A549 (cell line): ENCODE measurements around the gene AKAP9. TPM values are rescaled to one million over a fixed set of nuclear protein-coding genes. Genes with fewer than 3 reads are reported as not detected.

Experiments
- ATAC-seq, 2 experiments: fragments of 200-7000 bp in 1 of 2; fragments of >200 bp in 1 of 2; cut with Nextera tagmentation in 1 of 2; cut with Tn5 transposase in 1 of 2; 3 replicates each; pipeline versions ENCODE4 v1.8.0 to v1.9.1; 2018 to 2020; ENCODE audit warnings: mild to moderate bottlenecking in 1 of 2, moderate library complexity in 1 of 2
- CTCF ChIA-PET: fragments of 300-600 bp; sonication (Branson Sonifier 250); formaldehyde crosslinking; extraction: SDS; loops from one replicate; lab custom pipeline; 2021; ENCODE audit warnings: antibody characterized with exemption, inconsistent platforms; lab: Yijun Ruan, JAX
- POLR2A ChIA-PET: fragments of 350-600 bp; formaldehyde crosslinking; extraction: SDS; loops from one replicate; lab custom pipeline; 2021; ENCODE audit warnings: antibody characterized with exemption, inconsistent platforms; lab: Yijun Ruan, JAX
- DNase-seq, 2 experiments: peaks; one replicate each; pipeline versions ENCODE4 v3.0.0 to v3.0.0-alpha.2; 2011 to 2016; ENCODE audit warnings: low read depth in 1 of 2, low spot score in 1 of 2
- FAIRE-seq: peaks from 2 replicates; lab custom pipeline; 2011; peaks lifted over from hg19 to GRCh38; lab: Jason Lieb, UNC
- H3K27ac ChIP-seq, 2 experiments: fragments of >200 bp; sonication (Bioruptor Twin); formaldehyde crosslinking; 3 replicates each; pipeline ENCODE4 v1.5.1; 2016 to 2017
- H3K4me1 ChIP-seq: fragments of >200 bp; sonication (Bioruptor Twin); formaldehyde crosslinking; 3 replicates; pipeline ENCODE4 v1.6.1; 2016
- H3K4me2 ChIP-seq: fragments of >200 bp; sonication (Bioruptor Twin); formaldehyde crosslinking; 3 replicates; pipeline ENCODE4 v1.6.1; 2016
- H3K4me3 ChIP-seq: fragments of >200 bp; sonication (Bioruptor Twin); formaldehyde crosslinking; 3 replicates; pipeline ENCODE4 v1.5.1; 2016
- H3K9me3 ChIP-seq: fragments of >200 bp; sonication (Bioruptor Twin); formaldehyde crosslinking; 3 replicates; pipeline ENCODE4 v1.6.1; 2016
- CBX2 ChIP-seq: fragments of 200-600 bp; sonication (generic); IDR thresholded peaks from 2 replicates; pipeline ENCODE4 v1.6.1; 2016; ENCODE audit warnings: low read depth, mild to moderate bottlenecking, borderline replicate concordance
- CHD2 ChIP-seq: fragments of 150-350 bp; IDR thresholded peaks from 2 replicates; pipeline ENCODE4 v1.6.1; 2014; ENCODE audit warnings: low read length; ENCODE audit not compliant: partially characterized antibody
- CHD4 ChIP-seq: fragments of 200-600 bp; sonication (generic); IDR thresholded peaks from 2 replicates; pipeline ENCODE4 v1.6.1; 2016; ENCODE audit warnings: antibody characterized with exemption, mild to moderate bottlenecking, borderline replicate concordance
- CTCF ChIP-seq: fragments of >200 bp; sonication (Bioruptor Twin); formaldehyde crosslinking; IDR thresholded peaks from 3 replicates; pipeline ENCODE4 v1.5.1; 2016
- EHMT2 ChIP-seq: fragments of 200-600 bp; sonication (generic); IDR thresholded peaks from 2 replicates; pipeline ENCODE4 v1.6.1; 2016; ENCODE audit warnings: antibody characterized with exemption, low read depth, mild to moderate bottlenecking, moderate library complexity
- EP300 ChIP-seq, 2 experiments: fragments of >200 bp; sonication (Bioruptor Twin); formaldehyde crosslinking; IDR thresholded peaks; 2 replicates in 1 of 2; 3 replicates in 1 of 2; pipeline ENCODE4 v1.6.1; 2016 to 2017
- GATA3 ChIP-seq: IDR thresholded peaks from 2 replicates; pipeline ENCODE4 v1.6.1; 2012; ENCODE audit warnings: borderline replicate concordance
- HOXA7 ChIP-seq: fragments of 250-450 bp; sonication (Bioruptor Pico); IDR thresholded peaks from 2 replicates; pipeline ENCODE4 v1.5.0; 2020; ENCODE audit warnings: mild to moderate bottlenecking, moderate library complexity
- HOXB5 ChIP-seq: fragments of 250-450 bp; sonication (Bioruptor Pico); IDR thresholded peaks from 2 replicates; pipeline ENCODE4 v1.5.0; 2020; ENCODE audit warnings: mild to moderate bottlenecking, moderate library complexity
- JUN ChIP-seq, 2 experiments: fragments of >200 bp; sonication (Bioruptor Twin); formaldehyde crosslinking; IDR thresholded peaks; 2 replicates in 1 of 2; 3 replicates in 1 of 2; pipeline ENCODE4 v1.6.1; 2016 to 2017
- JUNB ChIP-seq: fragments of >200 bp; sonication (Bioruptor Twin); formaldehyde crosslinking; IDR thresholded peaks from 2 replicates; pipeline ENCODE4 v1.6.1; 2016
- KDM1A ChIP-seq: fragments of 200-600 bp; sonication (generic); IDR thresholded peaks from 2 replicates; pipeline ENCODE4 v1.6.1; 2016; ENCODE audit warnings: low read depth, mild to moderate bottlenecking
- KDM5A ChIP-seq: fragments of 200-600 bp; sonication (generic); IDR thresholded peaks from 2 replicates; pipeline ENCODE4 v1.6.1; 2016; ENCODE audit warnings: antibody characterized with exemption, mild to moderate bottlenecking
- PHF8 ChIP-seq: fragments of 200-600 bp; sonication (generic); IDR thresholded peaks from 2 replicates; pipeline ENCODE4 v1.6.1; 2016; ENCODE audit warnings: low read depth, mild to moderate bottlenecking, antibody characterized with exemption, moderate library complexity, borderline replicate concordance
- POLR2AphosphoS2 ChIP-seq: conservative IDR thresholded peaks from 2 replicates; pipeline ENCODE4 v1.6.1; 2012; ENCODE audit warnings: low read length, improper control_type of control experiment, inconsistent platforms
- RARB ChIP-seq: fragments of 250-450 bp; sonication (Bioruptor Pico); IDR thresholded peaks from 2 replicates; pipeline ENCODE4 v1.8.0; 2021; ENCODE audit warnings: mild to moderate bottlenecking, moderate library complexity
- RCOR1 ChIP-seq: fragments of 150-350 bp; IDR thresholded peaks from 2 replicates; pipeline ENCODE4 v1.6.1; 2014; ENCODE audit warnings: antibody characterized with exemption, low read length, low read depth
- REST ChIP-seq: fragments of 200-600 bp; sonication (generic); IDR thresholded peaks from 2 replicates; pipeline ENCODE4 v1.6.1; 2016; ENCODE audit warnings: antibody characterized with exemption, mild to moderate bottlenecking, moderate library complexity
- RFX5 ChIP-seq: fragments of 450-650 bp; IDR thresholded peaks from 2 replicates; pipeline ENCODE4 v1.7.1; 2014; ENCODE audit warnings: antibody characterized with exemption, mild to moderate bottlenecking, moderate library complexity
- SMC3 ChIP-seq: fragments of >200 bp; sonication (Bioruptor Twin); formaldehyde crosslinking; IDR thresholded peaks from 3 replicates; pipeline ENCODE4 v1.6.1; 2018; ENCODE audit warnings: inconsistent platforms
- SREBF2 ChIP-seq: fragments of 450-650 bp; IDR thresholded peaks from 2 replicates; pipeline ENCODE4 v1.6.1; 2014; ENCODE audit warnings: mild to moderate bottlenecking, moderate library complexity
- TFCP2L1 ChIP-seq: fragments of 250-450 bp; sonication (Bioruptor Pico); IDR thresholded peaks from 2 replicates; pipeline ENCODE4 v1.5.0; 2021; ENCODE audit warnings: mild to moderate bottlenecking
- TP53 ChIP-seq: fragments of 250-450 bp; sonication (Bioruptor Pico); IDR thresholded peaks from 2 replicates; pipeline ENCODE4 v1.5.0; 2021; ENCODE audit warnings: mild to moderate bottlenecking, moderate library complexity
- WGBS: methylation state at CpG from one replicate; pipeline ENCODE4 v1.1.6; 2017; ENCODE audit errors: missing lambda C conversion rate; 5-methylcytosine and 5-hydroxymethylcytosine counted together
- polyA plus RNA-seq, 4 experiments: library from polyadenylated mRNA; depleted of rRNA in 3 of 4; stranded (reverse); fragments of >200 nt; fragmentation: RNase III in 1 of 4; extraction: RNeasy Plus Mini Kit Qiagen cat#74134 plus additional on column Dnase treatment in 1 of 4; gene quantifications; 2 replicates in 3 of 4; 3 replicates in 1 of 4; pipeline ENCODE4 v1.2.3, GENCODE V29; 2011 to 2017
- TF ChIP-seq, protein P1 (sequence below): IDR thresholded peaks from 2 replicates; pipeline ENCODE4 v1.6.1; 2012
- TF ChIP-seq, protein P2 (sequence below): IDR thresholded peaks from 2 replicates; pipeline ENCODE4 v1.6.1; 2012; ENCODE audit warnings: low read depth, borderline replicate concordance
- TF ChIP-seq, protein P3 (sequence below): fragments of 250-450 bp; sonication (Bioruptor Pico); IDR thresholded peaks from 2 replicates; pipeline ENCODE4 v1.5.0; 2020; ENCODE audit warnings: low read depth, mild to moderate bottlenecking, moderate library complexity

The AKAP9 gene
- polyA plus RNA-seq, 2 of the 4 experiments (the other 2 are of a cell fraction): 11.7 to 32.3 TPM

GRCh38 chr7:91911121-91911520 lies 29.5 kb upstream of the AKAP9 start:
- Histone ChIP-seq H3K4me3 (no peak overlapping the region), H3K4me2 (no peak overlapping the region), H3K4me1 (no peaks in the 10 kb centered on the region), H3K27ac (no peak overlapping the region), H3K9me3 (no peaks in the 10 kb centered on the region)
- DNase-seq (no peak), ATAC-seq (no peak), FAIRE-seq (no peak)
- ChIA-PET POLR2A (no interaction called here), CTCF (interaction anchor here (1.0 to 1.1 kb wide), 2 partner anchors 12 to 30 kb away, joined by 3 to 4 read pairs; no protein-coding TSS in a partner anchor)
- WGBS: 56% methylated on average over 4 of the region's 4 CpGs
- TF ChIP-seq RFX5 (no peak), EHMT2 (no peak), EP300 (IDR thresholded peaks at IDR 0.05) (no peak), JUNB (no peak), CHD2 (no peak), CHD4 (no peak), PHF8 (no peak), SMC3 (no peak), RARB (CRISPR knock-in tag) (no peak)
- TF ChIP-seq, protein P1, sequence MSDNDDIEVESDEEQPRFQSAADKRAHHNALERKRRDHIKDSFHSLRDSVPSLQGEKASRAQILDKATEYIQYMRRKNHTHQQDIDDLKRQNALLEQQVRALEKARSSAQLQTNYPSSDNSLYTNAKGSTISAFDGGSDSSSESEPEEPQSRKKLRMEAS: no peak

DNA sequence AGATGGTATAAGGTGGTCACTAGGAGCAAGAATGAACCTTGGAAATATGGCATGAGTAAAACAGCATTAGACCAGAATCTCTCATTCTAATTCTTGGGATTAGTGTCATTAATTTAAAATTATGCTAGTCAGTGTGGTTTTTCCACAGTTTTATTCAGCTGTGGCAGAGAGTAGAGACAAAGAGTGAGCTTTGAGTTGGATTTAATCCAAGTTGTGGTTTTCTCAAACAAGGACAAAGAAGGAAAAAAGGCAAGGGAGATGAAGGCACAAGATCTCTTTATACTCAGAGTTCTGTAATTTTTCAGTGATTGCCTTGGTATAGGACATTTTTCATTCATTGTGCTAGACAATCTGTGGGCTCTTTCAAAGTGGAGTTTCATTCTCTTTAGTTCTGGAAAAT lies 28.2 kb upstream of the AKAP9 start:
- Histone ChIP-seq H3K9me3 (no peaks in the 10 kb centered on the region), H3K27ac (no peak overlapping the region), H3K4me1 (no peaks in the 10 kb centered on the region), H3K4me2 (no peak overlapping the region), H3K4me3 (no peak overlapping the region)
- CTCF ChIA-PET: interaction anchor here (1.1 kb wide), 1 partner anchor 10 kb away, joined by 3 read pairs; no protein-coding TSS in a partner anchor
- TF ChIP-seq CTCF (no peak), SMC3 (no peak), TFCP2L1 (CRISPR knock-in tag) (no peak), POLR2AphosphoS2 (no peak), RARB (CRISPR knock-in tag) (no peak), PHF8 (no peak), HOXA7 (CRISPR knock-in tag) (no peak), JUN (IDR thresholded peaks at IDR 0.05) (no peak), KDM5A (no peak), RCOR1 (no peak), GATA3 (no peak), KDM1A (no peak), RFX5 (no peak), EHMT2 (no peak), CBX2 (no peak), CHD2 (no peak), SREBF2 (no peak)
- TF ChIP-seq, protein P1: no peak
- ATAC-seq: no peak
- no peak for FAIRE-seq
- POLR2A ChIA-PET: no interaction called here
- no peak for DNase-seq

DNA sequence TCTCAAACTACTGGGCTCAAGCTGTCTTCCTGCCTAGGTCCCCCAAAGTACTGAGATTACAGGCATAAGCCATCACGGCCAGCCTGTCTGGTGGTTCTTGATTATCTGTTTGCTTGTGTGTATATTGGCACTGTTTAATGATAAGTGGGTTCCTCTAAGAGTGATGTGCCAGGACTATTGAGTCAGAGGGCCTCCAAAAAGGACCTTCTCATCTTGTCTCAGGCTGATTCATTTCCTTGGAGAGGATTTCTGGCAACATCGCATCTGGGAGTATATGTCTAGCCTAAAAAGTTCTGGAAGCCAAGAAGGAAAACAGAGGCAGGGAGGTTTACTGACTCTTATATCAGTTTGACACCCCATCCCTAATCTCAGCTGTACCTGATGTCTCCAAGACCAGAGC lies 27.1 kb upstream of the AKAP9 start:
- no peaks in the 10 kb centered on the region for H3K9me3 ChIP-seq
- TF ChIP-seq HOXB5 (CRISPR knock-in tag): no peak
- no peak for TF ChIP-seq JUNB
- TF ChIP-seq, protein P2, sequence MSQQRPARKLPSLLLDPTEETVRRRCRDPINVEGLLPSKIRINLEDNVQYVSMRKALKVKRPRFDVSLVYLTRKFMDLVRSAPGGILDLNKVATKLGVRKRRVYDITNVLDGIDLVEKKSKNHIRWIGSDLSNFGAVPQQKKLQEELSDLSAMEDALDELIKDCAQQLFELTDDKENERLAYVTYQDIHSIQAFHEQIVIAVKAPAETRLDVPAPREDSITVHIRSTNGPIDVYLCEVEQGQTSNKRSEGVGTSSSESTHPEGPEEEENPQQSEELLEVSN: no peak
- TF ChIP-seq, protein P3, sequence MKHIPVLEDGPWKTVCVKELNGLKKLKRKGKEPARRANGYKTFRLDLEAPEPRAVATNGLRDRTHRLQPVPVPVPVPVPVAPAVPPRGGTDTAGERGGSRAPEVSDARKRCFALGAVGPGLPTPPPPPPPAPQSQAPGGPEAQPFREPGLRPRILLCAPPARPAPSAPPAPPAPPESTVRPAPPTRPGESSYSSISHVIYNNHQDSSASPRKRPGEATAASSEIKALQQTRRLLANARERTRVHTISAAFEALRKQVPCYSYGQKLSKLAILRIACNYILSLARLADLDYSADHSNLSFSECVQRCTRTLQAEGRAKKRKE (CRISPR knock-in tag): no peak
- no peak for TF ChIP-seq POLR2AphosphoS2
- no peak for TF ChIP-seq REST
- no peak for TF ChIP-seq TP53 (CRISPR knock-in tag)
- TF ChIP-seq EHMT2: no peak
- TF ChIP-seq, all 56 proteins: peak for 0
- H3K4me1 ChIP-seq: no peaks in the 10 kb centered on the region
- no peak overlapping the region for H3K4me3 ChIP-seq
- FAIRE-seq: no peak
- CTCF ChIA-PET: no interaction called here
- DNase-seq: no peak
- no peak overlapping the region for H3K27ac ChIP-seq
- no peak for ATAC-seq
- WGBS: 60% methylated on average over 2 of the region's 2 CpGs
- POLR2A ChIA-PET: no interaction called here
- H3K4me2 ChIP-seq: no peak overlapping the region
